Adrenal gland (tissue), 12 donors: Measurements from ENCODE around the gene AKR1D1. TPM values are rescaled to one million over a fixed set of nuclear protein-coding genes. Genes with fewer than 3 reads are reported as not detected.
A peak's percentile ranks its signal among the peaks of the same experiment; 100 is the strongest.

Experiments used
- DNase-seq, 7 donors: peaks; one replicate each; pipeline ENCODE4 v3.0.0-alpha.2; 2019 to 2020
- H3K27ac ChIP-seq, 5 donors: fragments of 200-600 bp; sonication (generic) in 4 of 5; 1 replicate in 3 of 5; 2 replicates in 2 of 5; pipeline versions ENCODE4 v1.5.1 to v1.8.0; 2016 to 2020; ENCODE audit warnings: mild to moderate bottlenecking in 1 of 5
- H3K27me3 ChIP-seq: fragments of 200-600 bp; 2 replicates; pipeline ENCODE4 v1.8.0; 2021
- H3K36me3 ChIP-seq, 2 donors: fragments of 200-600 bp; replicated peaks in 1 of 2; 1 replicate in 1 of 2; 2 replicates in 1 of 2; pipeline versions ENCODE4 v1.5.1 to v1.8.0; 2018 to 2022
- H3K4me1 ChIP-seq, 2 donors: fragments of 200-600 bp; replicated peaks in 1 of 2; 1 replicate in 1 of 2; 2 replicates in 1 of 2; pipeline versions ENCODE4 v1.5.1 to v1.8.0; 2018 to 2021
- H3K4me3 ChIP-seq, 4 donors: fragments of 200-600 bp; sonication (generic) in 3 of 4; one replicate each; pipeline ENCODE4 v1.5.1; 2016 to 2018
- H3K9me3 ChIP-seq, 3 donors: fragments of 200-600 bp; sonication (generic) in 1 of 3; replicated peaks in 1 of 3; 1 replicate in 2 of 3; 2 replicates in 1 of 3; pipeline versions ENCODE4 v1.5.1 to v1.8.0; 2016 to 2021
- POLR2A ChIP-seq, 2 donors: fragments of 450-650 bp; IDR thresholded peaks; one replicate each; pipeline ENCODE4 v1.6.1; 2017; ENCODE audit warnings: antibody characterized with exemption in 2 of 2, mild to moderate bottlenecking in 2 of 2, moderate library complexity in 1 of 2
- WGBS, 4 donors: extraction: QIAGEN DNeasy Blood & Tissue Kit in 2 of 4; methylation state at CpG; one replicate each; pipeline versions ENCODE4 v1.1.5 to v1.1.7; 2013 to 2017; 5-methylcytosine and 5-hydroxymethylcytosine counted together
- intact Hi-C, 2 donors: fragments of 100-400 bp; cut with DNase I; formaldehyde crosslinking; loops; one replicate each; pipeline versions ENCODE4 v1.14.1 to v1.15.0; 2022 to 2023
- polyA plus RNA-seq, 3 donors: library from polyadenylated mRNA; stranded (reverse); fragments of 200-250 nt in 2 of 3; fragments of 350-450 nt in 1 of 3; fragmentation: Illumina TruSeq in 1 of 3; extraction: RNeasy Lipid Tissue Mini Kit (QIAGEN cat#74804) in 1 of 3; gene quantifications; one replicate each; pipeline ENCODE4 v1.2.3, GENCODE V29; 2013 to 2014
- total RNA-seq, 9 donors: library from RNA; depleted of rRNA in 4 of 9; stranded (reverse); fragments of >200 nt in 4 of 9; fragments of 120-200 nt in 1 of 9; fragmentation: NEBNext Ultra II Directional in 1 of 9; extraction: Animal tissue kit (Norgen Biotek cat#: 25700) in 1 of 9; gene quantifications; one replicate each; pipeline versions ENCODE4 v1.1.0 to v1.2.4, GENCODE V29; 2013 to 2023
- TF ChIP-seq, protein P1 (sequence below), 6 experiments: fragments of 450-650 bp in 4 of 6; fragments of 200-600 bp in 2 of 6; sonication (generic) in 1 of 6; IDR thresholded peaks; 1 replicate in 5 of 6; 2 replicates in 1 of 6; pipeline versions ENCODE4 v1.5.1 to v1.8.0; 2016 to 2021; ENCODE audit warnings: antibody characterized with exemption in 6 of 6, mild to moderate bottlenecking in 2 of 6, moderate library complexity in 1 of 6
- donor health status: healthy with polysubstance abuse.
- donor health status: Bipolar disorder and iron deficiency.
- donor health status: DM: yes; HTN: yes; CAD: no.
- donor health status: DM: no; HTN: no; CAD: no.
- donor health status: DM: no; HTN: no; CAD: no.
- donor health status: DM: yes; HTN: yes; CAD: no.

AKR1D1 gene
- total and polyA plus RNA-seq, 12 donors, result 0.17 to 0.31 (median 0.22) TPM; not detected in 8

DNA sequence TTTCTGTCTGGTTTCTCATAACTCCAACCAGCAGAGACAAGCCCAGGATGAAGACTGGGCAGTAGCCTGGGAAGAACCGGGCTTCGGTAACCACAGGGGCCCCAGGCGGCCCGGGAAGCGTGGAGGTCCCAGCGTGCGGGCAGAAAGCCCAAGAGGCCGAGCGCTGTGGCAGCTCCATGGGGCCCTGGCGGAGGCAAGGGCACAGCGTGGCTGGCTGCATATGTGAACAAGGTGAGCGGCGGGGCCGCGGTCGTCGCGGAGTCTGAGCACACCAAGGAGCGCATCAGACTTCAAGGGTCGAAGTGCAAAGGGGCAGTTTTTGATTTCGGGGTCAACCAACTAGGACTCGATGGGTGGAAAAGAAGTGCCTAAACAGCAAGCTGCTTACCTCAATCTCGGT lies 45.9 kb downstream of the AKR1D1 start:
- Histone ChIP-seq H3K9me3 (no peaks in the 10 kb centered on the region), H3K4me1 (peaks cover 0 to under 1% of the 10 kb centered on the region in 2 donors), H3K36me3 (no peaks in the 10 kb centered on the region), H3K27me3 (no peaks in the 10 kb centered on the region), H3K27ac (no peak overlapping the region), H3K4me3 (no peak overlapping the region)
- intact Hi-C loops, result no loop called here
- 91 to 97% (median 95%) methylated on average over 23 of the region's 23 CpGs for WGBS, 4 donors
- TF ChIP-seq POLR2A (IDR thresholded peaks at IDR 0.05), result no peak
- TF ChIP-seq, protein P1, sequence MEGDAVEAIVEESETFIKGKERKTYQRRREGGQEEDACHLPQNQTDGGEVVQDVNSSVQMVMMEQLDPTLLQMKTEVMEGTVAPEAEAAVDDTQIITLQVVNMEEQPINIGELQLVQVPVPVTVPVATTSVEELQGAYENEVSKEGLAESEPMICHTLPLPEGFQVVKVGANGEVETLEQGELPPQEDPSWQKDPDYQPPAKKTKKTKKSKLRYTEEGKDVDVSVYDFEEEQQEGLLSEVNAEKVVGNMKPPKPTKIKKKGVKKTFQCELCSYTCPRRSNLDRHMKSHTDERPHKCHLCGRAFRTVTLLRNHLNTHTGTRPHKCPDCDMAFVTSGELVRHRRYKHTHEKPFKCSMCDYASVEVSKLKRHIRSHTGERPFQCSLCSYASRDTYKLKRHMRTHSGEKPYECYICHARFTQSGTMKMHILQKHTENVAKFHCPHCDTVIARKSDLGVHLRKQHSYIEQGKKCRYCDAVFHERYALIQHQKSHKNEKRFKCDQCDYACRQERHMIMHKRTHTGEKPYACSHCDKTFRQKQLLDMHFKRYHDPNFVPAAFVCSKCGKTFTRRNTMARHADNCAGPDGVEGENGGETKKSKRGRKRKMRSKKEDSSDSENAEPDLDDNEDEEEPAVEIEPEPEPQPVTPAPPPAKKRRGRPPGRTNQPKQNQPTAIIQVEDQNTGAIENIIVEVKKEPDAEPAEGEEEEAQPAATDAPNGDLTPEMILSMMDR (IDR thresholded peaks at IDR 0.05), result no peak
- DNase-seq, result no peak

DNA sequence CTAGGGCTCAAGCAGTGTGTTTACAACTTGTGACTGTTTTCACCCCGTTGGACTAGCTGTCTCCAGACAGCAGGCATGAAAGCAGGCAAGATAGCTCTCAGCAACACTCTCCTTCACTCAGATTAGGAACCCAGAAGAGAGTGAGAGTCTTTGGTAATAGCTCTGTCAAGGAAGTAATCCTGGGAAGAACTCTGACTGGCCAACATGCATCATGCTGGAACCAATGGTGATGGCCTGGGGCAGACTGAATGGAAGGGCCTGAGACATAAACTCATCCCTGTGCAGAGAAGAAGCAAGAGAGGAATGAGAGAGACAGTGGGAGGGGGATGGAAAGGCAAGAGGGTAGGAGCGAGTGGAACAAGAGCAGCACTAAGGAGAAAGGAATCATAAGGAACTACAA lies 48.9 kb downstream of the AKR1D1 start:
- intact Hi-C loops, result no loop called here
- Histone ChIP-seq H3K27me3 (no peaks in the 10 kb centered on the region), H3K27ac (peak overlapping the region in 1 of 5 donors; percentile 49), H3K9me3 (no peaks in the 10 kb centered on the region), H3K4me1 (no peaks in the 10 kb centered on the region), H3K4me3 (no peak overlapping the region), H3K36me3 (no peaks in the 10 kb centered on the region)
- 78 to 94% (median 86%) methylated on average over 2 of the region's 2 CpGs for WGBS, 4 donors
- no peak for DNase-seq
- no peak for TF ChIP-seq POLR2A (IDR thresholded peaks at IDR 0.05)
- TF ChIP-seq, protein P1 (IDR thresholded peaks at IDR 0.05), result no peak

DNA sequence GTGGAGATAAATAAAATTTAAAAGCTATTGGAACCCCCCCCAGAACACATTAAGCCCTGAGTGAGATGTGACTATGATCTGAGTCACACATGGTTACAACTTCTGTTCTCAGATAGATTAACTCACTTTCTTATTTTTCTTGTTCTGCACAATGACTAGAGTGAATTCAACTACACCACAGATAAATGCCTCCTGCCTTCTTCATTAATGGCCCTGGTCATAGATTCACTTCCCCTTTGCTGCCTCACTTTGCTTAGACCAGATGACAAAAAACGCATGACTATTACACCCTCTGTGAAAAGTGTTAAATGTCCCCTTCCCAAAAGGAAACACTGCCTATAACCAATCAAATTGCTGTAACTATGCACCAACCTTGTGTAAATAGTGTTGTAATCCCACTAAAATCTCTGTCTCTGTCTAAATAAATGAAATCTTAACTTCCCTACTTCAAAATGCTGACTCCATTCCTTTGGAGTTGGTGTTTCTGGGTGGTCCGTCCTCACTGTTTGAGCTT lies 49.4 kb downstream of the AKR1D1 start:
- intact Hi-C loops, result no loop called here
- TF ChIP-seq, protein P1 (IDR thresholded peaks at IDR 0.05), result no peak
- TF ChIP-seq POLR2A (IDR thresholded peaks at IDR 0.05), result no peak
- Histone ChIP-seq H3K27ac (peak overlapping the region in 1 of 5 donors; percentile 49), H3K27me3 (no peaks in the 10 kb centered on the region), H3K9me3 (no peaks in the 10 kb centered on the region), H3K4me1 (no peaks in the 10 kb centered on the region), H3K36me3 (no peaks in the 10 kb centered on the region), H3K4me3 (no peak overlapping the region)
- 55 to 66% (median 63%) methylated on average over 2 of the region's 2 CpGs for WGBS, 4 donors
- DNase-seq, result no peak

DNA sequence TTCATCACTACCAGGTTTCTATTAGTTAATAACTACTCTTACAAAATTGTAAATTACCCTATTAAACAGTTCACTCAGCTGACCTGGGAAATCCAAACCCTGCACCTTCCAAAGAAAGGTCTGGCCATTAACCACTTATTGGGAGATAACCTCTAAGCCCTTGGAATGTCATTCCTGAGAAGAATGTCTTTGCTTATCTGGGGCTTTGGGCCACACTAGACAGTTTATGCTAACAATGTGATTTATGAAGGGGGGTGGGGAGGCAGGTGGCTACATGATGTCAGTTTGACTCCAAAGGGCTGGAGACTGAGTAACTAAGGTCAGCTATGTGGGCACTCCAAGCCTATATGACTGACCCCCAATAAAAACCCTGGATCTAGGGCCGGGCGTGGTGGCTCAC lies 50.7 kb downstream of the AKR1D1 start:
- TF ChIP-seq, protein P1 (IDR thresholded peaks at IDR 0.05), result no peak
- TF ChIP-seq POLR2A (IDR thresholded peaks at IDR 0.05), result no peak
- Histone ChIP-seq H3K27ac (no peak overlapping the region), H3K4me1 (no peaks in the 10 kb centered on the region), H3K9me3 (no peaks in the 10 kb centered on the region), H3K4me3 (no peak overlapping the region), H3K36me3 (no peaks in the 10 kb centered on the region), H3K27me3 (no peaks in the 10 kb centered on the region)
- intact Hi-C loops, result no loop called here
- no peak for DNase-seq
- 75 to 95% (median 91%) methylated on average over 2 of the region's 2 CpGs for WGBS, 4 donors
